ENCODE measurements around the gene RERE. TPM values are rescaled to one million over a fixed set of nuclear protein-coding genes. Genes with fewer than 3 reads are reported as not detected.

RERE gene
- total and polyA plus RNA-seq, 4 donors: 26.8 to 133 (median 82.7) TPM

DNA sequence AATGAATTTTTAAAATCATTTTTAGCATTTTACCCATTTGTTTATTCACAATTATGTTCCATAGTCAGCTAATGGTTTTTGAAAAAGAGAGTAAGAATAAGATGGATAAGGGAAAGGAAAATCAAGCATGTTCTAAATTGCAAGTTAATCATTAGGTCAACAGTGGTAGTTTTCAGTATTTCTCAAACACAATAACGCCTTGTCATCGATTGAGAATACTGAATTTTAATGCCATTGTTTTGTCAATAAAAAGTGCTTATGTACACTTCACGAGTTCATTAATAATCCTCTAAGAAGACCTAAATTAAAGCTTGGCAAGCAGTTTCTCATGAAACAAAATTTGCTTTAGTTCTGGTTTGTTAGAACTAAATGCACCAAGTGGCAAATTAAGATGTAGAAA lies 100.3 kb downstream of the RERE start:
- intact Hi-C loops (cut with DNase I): no loop called here
- Histone ChIP-seq H3K36me3 (ENCODE audit: control insufficient read depth in 1 of 2, insufficient read depth in 2 of 2, low read length in 1 of 2) (no peaks in the 10 kb centered on the region), H3K27ac (ENCODE audit: low read depth in 1 of 2, low read length in 2 of 2) (no peak overlapping the region), H3K9me3 (ENCODE audit: control insufficient read depth, low read length) (no peaks in the 10 kb centered on the region), H3K4me1 (ENCODE audit: control insufficient read depth in 1 of 2, insufficient read depth in 2 of 2, low read length in 2 of 2) (peaks cover 0 to 1% of the 10 kb centered on the region in 2 donors), H3K27me3 (ENCODE audit: control insufficient read depth in 1 of 2, insufficient read depth in 2 of 2, low read length in 1 of 2) (no peaks in the 10 kb centered on the region), H3K4me3 (ENCODE audit: low read length in 2 of 2) (no peak overlapping the region)
- no peak for DNase-seq
- no peak for ATAC-seq (ENCODE audit: low FRiP score)
- WGBS, 2 donors: 88 to 89% methylated on average over 3 of the region's 3 CpGs

DNA sequence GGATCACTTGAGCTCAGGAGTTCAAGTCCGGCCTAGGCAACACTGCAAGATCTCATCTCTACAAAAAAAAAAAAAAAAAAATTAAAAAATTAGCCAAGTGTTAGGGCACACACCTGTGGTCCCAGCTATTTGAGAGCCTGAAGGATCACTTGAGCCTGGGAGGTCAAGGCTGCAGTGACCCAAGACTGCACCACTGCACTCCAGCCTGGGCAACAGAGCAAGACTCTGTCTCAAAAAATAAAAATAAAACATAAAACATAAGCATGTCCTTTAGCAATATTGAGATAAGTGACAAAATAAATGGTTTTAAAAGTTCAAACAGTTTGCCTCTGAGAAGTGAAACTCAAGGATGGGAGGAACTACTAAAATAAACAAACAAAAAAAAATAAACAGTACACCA lies 101.2 kb downstream of the RERE start:
- 90 to 100% methylated on average over 1 of the region's 1 CpG for WGBS, 2 donors
- DNase-seq (no peak), ATAC-seq (ENCODE audit: low FRiP score) (no peak)
- Histone ChIP-seq H3K4me1 (ENCODE audit: control insufficient read depth in 1 of 2, insufficient read depth in 2 of 2, low read length in 2 of 2) (peaks cover 0 to 1% of the 10 kb centered on the region in 2 donors), H3K9me3 (ENCODE audit: control insufficient read depth, low read length) (no peaks in the 10 kb centered on the region), H3K27ac (ENCODE audit: low read depth in 1 of 2, low read length in 2 of 2) (no peak overlapping the region), H3K36me3 (ENCODE audit: control insufficient read depth in 1 of 2, insufficient read depth in 2 of 2, low read length in 1 of 2) (no peaks in the 10 kb centered on the region), H3K27me3 (ENCODE audit: control insufficient read depth in 1 of 2, insufficient read depth in 2 of 2, low read length in 1 of 2) (no peaks in the 10 kb centered on the region), H3K4me3 (ENCODE audit: low read length in 2 of 2) (no peak overlapping the region)
- intact Hi-C loops (cut with DNase I): no loop called here

DNA sequence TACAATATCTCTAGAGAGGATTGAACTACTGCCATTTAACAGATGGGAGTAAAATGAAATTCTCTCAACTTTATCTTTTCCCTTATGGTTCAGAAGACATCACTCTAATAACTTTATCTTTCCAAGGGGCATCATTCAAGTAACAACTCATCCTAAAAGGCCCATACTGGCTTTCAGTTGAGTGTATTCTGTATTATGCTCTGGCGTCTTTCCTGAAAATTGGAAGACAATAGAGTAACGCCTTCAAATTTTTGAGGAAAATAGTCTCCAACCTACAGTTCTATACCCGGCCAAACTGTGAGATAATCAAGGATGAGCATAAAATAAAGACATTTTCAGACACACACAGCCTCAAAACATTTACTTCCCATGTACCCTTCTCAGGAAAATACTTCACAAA lies 103.3 kb downstream of the RERE start:
- no peak overlapping the region for H3K27ac ChIP-seq (ENCODE audit: low read depth in 1 of 2, low read length in 2 of 2)
- no peaks in the 10 kb centered on the region for H3K27me3 ChIP-seq (ENCODE audit: control insufficient read depth in 1 of 2, insufficient read depth in 2 of 2, low read length in 1 of 2)
- ATAC-seq (ENCODE audit: low FRiP score) (no peak), DNase-seq (no peak)
- H3K36me3 ChIP-seq (ENCODE audit: control insufficient read depth in 1 of 2, insufficient read depth in 2 of 2, low read length in 1 of 2): no peaks in the 10 kb centered on the region
- intact Hi-C loops (cut with DNase I): no loop called here
- H3K4me1 ChIP-seq (ENCODE audit: control insufficient read depth in 1 of 2, insufficient read depth in 2 of 2, low read length in 2 of 2): peaks cover 0 to 1% of the 10 kb centered on the region in 2 donors
- no peak overlapping the region for H3K4me3 ChIP-seq (ENCODE audit: low read length in 2 of 2)
- 96 to 98% methylated on average over 3 of the region's 3 CpGs for WGBS, 2 donors
- H3K9me3 ChIP-seq (ENCODE audit: control insufficient read depth, low read length): no peaks in the 10 kb centered on the region

DNA sequence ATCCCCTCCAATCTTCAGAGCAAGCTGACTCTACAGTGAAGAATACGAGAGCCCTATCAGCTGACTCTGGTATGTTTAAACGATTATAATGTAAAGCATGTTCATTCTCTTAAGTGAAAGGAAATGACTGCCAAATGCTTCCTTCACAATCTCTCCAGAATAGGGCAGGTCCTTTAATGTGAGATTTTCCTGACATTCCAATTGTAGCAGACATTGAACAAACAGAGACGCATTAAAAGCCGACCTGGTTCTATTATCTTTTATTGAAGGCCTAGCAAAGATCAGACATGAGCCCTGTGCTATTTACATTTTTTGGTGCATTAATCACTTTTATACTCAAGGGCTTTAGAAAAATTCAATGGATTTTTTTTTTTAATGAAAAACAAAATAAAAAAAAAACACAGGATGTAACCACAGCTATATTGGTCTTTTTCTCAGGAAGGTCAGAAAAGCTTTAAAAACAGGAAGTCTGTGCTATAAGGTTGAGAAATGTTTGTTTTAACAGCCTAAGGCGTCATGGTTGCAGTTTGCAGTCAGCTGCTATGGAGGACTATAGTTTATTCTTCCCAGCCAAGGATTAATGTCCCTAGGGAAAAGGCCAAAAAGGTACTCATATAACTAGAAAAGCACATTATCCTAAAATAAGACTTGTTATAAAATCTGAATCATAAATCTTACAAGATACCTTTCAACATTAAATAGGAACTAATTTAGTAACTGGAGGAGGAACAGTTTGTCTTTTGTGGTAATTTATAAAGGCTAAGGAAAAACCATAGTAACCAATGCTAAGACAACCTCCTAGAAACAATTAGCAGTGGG lies 104.8 kb downstream of the RERE start:
- no peaks in the 10 kb centered on the region for H3K4me1 ChIP-seq (ENCODE audit: control insufficient read depth in 1 of 2, insufficient read depth in 2 of 2, low read length in 2 of 2)

DNA sequence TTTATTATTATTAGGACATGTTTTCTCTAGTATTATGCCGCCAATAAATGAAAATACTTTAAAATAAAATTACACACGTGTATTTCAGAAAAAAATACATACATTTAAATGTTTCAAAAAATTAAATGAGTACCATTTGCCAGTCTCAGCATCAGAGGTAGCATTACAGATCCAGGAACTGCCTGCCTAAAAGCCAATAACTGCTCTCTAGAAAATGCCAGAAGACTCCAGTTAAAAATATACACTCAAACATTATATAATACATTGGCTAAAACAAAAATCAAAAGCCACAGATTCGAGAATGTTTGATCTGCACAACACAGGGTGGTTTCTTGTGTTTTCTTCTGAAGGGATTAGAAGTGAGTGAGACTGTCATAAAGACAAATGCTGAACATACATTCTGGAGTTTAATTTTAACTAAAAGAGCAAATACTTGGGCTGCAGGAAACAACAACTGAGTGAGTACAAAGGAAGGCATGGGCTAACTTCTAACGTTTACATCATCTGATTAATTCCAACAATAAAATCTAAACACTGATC lies 105.5 kb downstream of the RERE start:
- 32 to 39% methylated on average over 4 of the region's 4 CpGs for WGBS, 2 donors
- peak overlapping the region in 1 of 2 donors; percentile 41 for H3K4me3 ChIP-seq (ENCODE audit: low read length in 2 of 2)
- no peaks in the 10 kb centered on the region for H3K4me1 ChIP-seq (ENCODE audit: control insufficient read depth in 1 of 2, insufficient read depth in 2 of 2, low read length in 2 of 2)
- intact Hi-C loops (cut with DNase I): no loop called here
- ATAC-seq (ENCODE audit: low FRiP score) (no peak), DNase-seq (no peak)
- H3K27me3 ChIP-seq (ENCODE audit: control insufficient read depth in 1 of 2, insufficient read depth in 2 of 2, low read length in 1 of 2): no peaks in the 10 kb centered on the region
- no peaks in the 10 kb centered on the region for H3K36me3 ChIP-seq (ENCODE audit: control insufficient read depth in 1 of 2, insufficient read depth in 2 of 2, low read length in 1 of 2)
- H3K9me3 ChIP-seq (ENCODE audit: control insufficient read depth, low read length): no peaks in the 10 kb centered on the region
- no peak overlapping the region for H3K27ac ChIP-seq (ENCODE audit: low read depth in 1 of 2, low read length in 2 of 2)

More for the DNA sequence above, 104.8 kb downstream of the RERE start:
- no peaks in the 10 kb centered on the region for H3K9me3 ChIP-seq (ENCODE audit: control insufficient read depth, low read length)
- peak overlapping the region in 1 of 2 donors; percentile 41 for H3K4me3 ChIP-seq (ENCODE audit: low read length in 2 of 2)
- DNase-seq (no peak), ATAC-seq (ENCODE audit: low FRiP score) (peak; percentile 78)
- intact Hi-C loops (cut with DNase I): no loop called here
- WGBS, 2 donors: 2% methylated on average over 5 of the region's 5 CpGs
- H3K27ac ChIP-seq (ENCODE audit: low read depth in 1 of 2, low read length in 2 of 2): peak overlapping the region in 1 of 2 donors; percentile 51
- H3K27me3 ChIP-seq (ENCODE audit: control insufficient read depth in 1 of 2, insufficient read depth in 2 of 2, low read length in 1 of 2): no peaks in the 10 kb centered on the region
- no peaks in the 10 kb centered on the region for H3K36me3 ChIP-seq (ENCODE audit: control insufficient read depth in 1 of 2, insufficient read depth in 2 of 2, low read length in 1 of 2)

DNA sequence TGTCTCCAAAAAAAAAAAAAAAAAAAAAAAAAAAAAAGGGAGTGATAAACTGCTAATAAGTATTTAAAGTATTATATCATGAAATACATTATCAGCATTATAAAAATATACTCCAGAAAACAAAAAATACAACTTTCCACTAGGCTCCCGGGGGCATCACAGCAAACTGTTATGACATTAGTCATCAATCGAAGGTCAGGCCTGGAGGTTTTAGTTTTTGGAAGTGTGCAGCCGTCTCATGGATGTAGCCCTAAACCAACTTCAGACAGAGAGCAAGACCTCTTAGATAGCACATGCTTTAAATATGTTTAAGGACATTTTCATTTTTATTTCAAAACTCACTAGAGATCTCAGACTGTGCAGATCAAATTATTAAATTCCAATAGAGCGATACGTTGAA lies 106.3 kb downstream of the RERE start:
- H3K4me3 ChIP-seq (ENCODE audit: low read length in 2 of 2): no peak overlapping the region
- intact Hi-C loops (cut with DNase I): no loop called here
- H3K9me3 ChIP-seq (ENCODE audit: control insufficient read depth, low read length): no peaks in the 10 kb centered on the region
- no peak overlapping the region for H3K27ac ChIP-seq (ENCODE audit: low read depth in 1 of 2, low read length in 2 of 2)
- no peak for DNase-seq
- no peak for ATAC-seq (ENCODE audit: low FRiP score)
- no peaks in the 10 kb centered on the region for H3K4me1 ChIP-seq (ENCODE audit: control insufficient read depth in 1 of 2, insufficient read depth in 2 of 2, low read length in 2 of 2)
- no peaks in the 10 kb centered on the region for H3K27me3 ChIP-seq (ENCODE audit: control insufficient read depth in 1 of 2, insufficient read depth in 2 of 2, low read length in 1 of 2)
- 48 to 60% methylated on average over 5 of the region's 5 CpGs for WGBS, 2 donors
- H3K36me3 ChIP-seq (ENCODE audit: control insufficient read depth in 1 of 2, insufficient read depth in 2 of 2, low read length in 1 of 2): no peaks in the 10 kb centered on the region

DNA sequence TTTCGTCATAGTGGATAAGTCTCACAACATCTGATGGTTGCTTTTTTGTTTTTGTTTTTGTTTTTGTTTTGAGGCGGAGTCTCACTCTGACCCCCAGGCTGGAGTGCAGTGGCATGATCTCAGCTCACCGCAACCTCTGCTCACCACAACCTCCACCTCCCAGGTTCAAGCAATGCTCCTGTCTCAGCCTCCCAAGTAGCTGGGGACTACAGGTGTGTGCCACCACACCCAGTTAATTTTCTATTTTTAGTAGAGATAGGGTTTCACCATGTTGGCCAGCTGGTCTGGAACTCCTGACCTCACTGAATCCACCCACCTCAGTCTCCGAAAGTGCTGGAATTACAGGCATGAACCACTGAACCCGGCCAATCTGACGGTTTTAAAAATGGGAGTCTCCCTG lies 109.2 kb downstream of the RERE start:
- H3K27ac ChIP-seq (ENCODE audit: low read depth in 1 of 2, low read length in 2 of 2): no peak overlapping the region
- no peaks in the 10 kb centered on the region for H3K4me1 ChIP-seq (ENCODE audit: control insufficient read depth in 1 of 2, insufficient read depth in 2 of 2, low read length in 2 of 2)
- WGBS, 2 donors: 98% methylated on average over 6 of the region's 6 CpGs
- no peaks in the 10 kb centered on the region for H3K27me3 ChIP-seq (ENCODE audit: control insufficient read depth in 1 of 2, insufficient read depth in 2 of 2, low read length in 1 of 2)
- no peaks in the 10 kb centered on the region for H3K36me3 ChIP-seq (ENCODE audit: control insufficient read depth in 1 of 2, insufficient read depth in 2 of 2, low read length in 1 of 2)
- no peaks in the 10 kb centered on the region for H3K9me3 ChIP-seq (ENCODE audit: control insufficient read depth, low read length)
- intact Hi-C loops (cut with DNase I): loop anchor here in 1 of 2 donors (10.0 kb wide), 1 partner anchor 283 kb away; no protein-coding TSS in a partner anchor
- DNase-seq (no peak), ATAC-seq (ENCODE audit: low FRiP score) (no peak)
- no peak overlapping the region for H3K4me3 ChIP-seq (ENCODE audit: low read length in 2 of 2)

DNA sequence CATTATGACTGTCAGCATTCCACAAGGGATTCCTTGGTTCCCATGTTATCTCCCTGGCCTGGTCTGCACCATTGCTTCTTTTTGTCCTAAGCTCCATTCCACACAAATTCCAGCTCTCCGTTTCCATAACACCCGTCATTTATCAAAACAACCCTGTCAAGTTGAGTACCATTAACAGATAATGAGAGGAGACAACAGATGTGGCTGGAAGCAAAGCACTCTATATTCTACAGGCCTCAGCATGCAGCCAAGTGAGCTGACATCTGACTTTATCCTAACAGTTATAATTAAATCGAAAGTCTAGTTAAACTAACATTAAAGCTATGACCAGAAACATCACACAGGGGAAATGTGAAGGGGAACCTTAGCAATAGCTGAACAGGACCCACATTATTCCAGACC lies 110.4 kb downstream of the RERE start:
- H3K27me3 ChIP-seq (ENCODE audit: control insufficient read depth in 1 of 2, insufficient read depth in 2 of 2, low read length in 1 of 2): no peaks in the 10 kb centered on the region
- intact Hi-C loops (cut with DNase I): loop anchor here in 1 of 2 donors (10.0 kb wide), 1 partner anchor 282 kb away; no protein-coding TSS in a partner anchor
- no peaks in the 10 kb centered on the region for H3K36me3 ChIP-seq (ENCODE audit: control insufficient read depth in 1 of 2, insufficient read depth in 2 of 2, low read length in 1 of 2)
- DNase-seq (no peak), ATAC-seq (ENCODE audit: low FRiP score) (no peak)
- no peak overlapping the region for H3K4me3 ChIP-seq (ENCODE audit: low read length in 2 of 2)
- no peaks in the 10 kb centered on the region for H3K4me1 ChIP-seq (ENCODE audit: control insufficient read depth in 1 of 2, insufficient read depth in 2 of 2, low read length in 2 of 2)
- H3K9me3 ChIP-seq (ENCODE audit: control insufficient read depth, low read length): no peaks in the 10 kb centered on the region
- WGBS, 2 donors: 22 to 40% methylated on average over 3 of the region's 3 CpGs
- H3K27ac ChIP-seq (ENCODE audit: low read depth in 1 of 2, low read length in 2 of 2): no peak overlapping the region

DNA sequence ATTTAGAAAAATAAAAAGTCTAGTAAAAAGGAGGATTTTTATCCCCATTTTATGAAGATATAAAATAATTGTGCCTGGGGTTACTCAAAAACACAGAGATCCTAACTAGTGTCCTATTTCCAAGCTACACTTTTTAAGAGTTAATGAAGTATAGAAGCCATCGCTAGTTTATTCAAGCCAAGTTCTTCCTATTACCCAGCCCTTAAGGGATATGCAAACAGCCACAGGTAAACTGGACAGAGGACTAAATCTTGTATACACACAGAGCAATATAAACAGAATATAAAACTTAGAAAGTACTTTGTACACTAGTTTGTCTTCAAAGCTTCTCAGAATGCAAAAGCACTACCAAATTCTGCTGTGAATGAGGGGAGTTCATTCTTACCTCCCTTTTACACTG lies 111.1 kb downstream of the RERE start:
- ATAC-seq (ENCODE audit: low FRiP score): no peak
- Histone ChIP-seq H3K4me1 (ENCODE audit: control insufficient read depth in 1 of 2, insufficient read depth in 2 of 2, low read length in 2 of 2) (no peaks in the 10 kb centered on the region), H3K9me3 (ENCODE audit: control insufficient read depth, low read length) (no peaks in the 10 kb centered on the region), H3K36me3 (ENCODE audit: control insufficient read depth in 1 of 2, insufficient read depth in 2 of 2, low read length in 1 of 2) (no peaks in the 10 kb centered on the region), H3K27ac (ENCODE audit: low read depth in 1 of 2, low read length in 2 of 2) (no peak overlapping the region), H3K27me3 (ENCODE audit: control insufficient read depth in 1 of 2, insufficient read depth in 2 of 2, low read length in 1 of 2) (no peaks in the 10 kb centered on the region), H3K4me3 (ENCODE audit: low read length in 2 of 2) (no peak overlapping the region)
- DNase-seq: no peak
- intact Hi-C loops (cut with DNase I): loop anchor here in 1 of 2 donors (10.0 kb wide), 1 partner anchor 281 kb away; no protein-coding TSS in a partner anchor
- 96% methylated on average over 1 of the region's 1 CpG for WGBS, 2 donors
